GM19328 (cell line): Measurements from ENCODE around the gene OR51M1.
"Not testable (repeated sequence)": the region's sequence is repeated elsewhere in the genome, so short reads cannot be mapped to it uniquely, and the experiment has no call there.

Experiments used
- ATAC-seq: cut with Tn5 transposase; IDR thresholded peaks from one replicate; pipeline ENCODE4 v1.9.1; 2021; ENCODE audit warnings: mild to moderate bottlenecking, moderate library complexity; ENCODE audit not compliant: unreplicated experiment

OR51M1 gene, protein sequence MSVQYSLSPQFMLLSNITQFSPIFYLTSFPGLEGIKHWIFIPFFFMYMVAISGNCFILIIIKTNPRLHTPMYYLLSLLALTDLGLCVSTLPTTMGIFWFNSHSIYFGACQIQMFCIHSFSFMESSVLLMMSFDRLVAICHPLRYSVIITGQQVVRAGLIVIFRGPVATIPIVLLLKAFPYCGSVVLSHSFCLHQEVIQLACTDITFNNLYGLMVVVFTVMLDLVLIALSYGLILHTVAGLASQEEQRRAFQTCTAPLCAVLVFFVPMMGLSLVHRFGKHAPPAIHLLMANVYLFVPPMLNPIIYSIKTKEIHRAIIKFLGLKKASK

GRCh38 chr11:5383576-5383975 lies at the start of gene OR51M1:
Gene OR51M1 (plus strand): TSS chr11:5383812. CDS start chr11:5389399, 5,587 bp downstream.
- ATAC-seq: no peak

DNA sequence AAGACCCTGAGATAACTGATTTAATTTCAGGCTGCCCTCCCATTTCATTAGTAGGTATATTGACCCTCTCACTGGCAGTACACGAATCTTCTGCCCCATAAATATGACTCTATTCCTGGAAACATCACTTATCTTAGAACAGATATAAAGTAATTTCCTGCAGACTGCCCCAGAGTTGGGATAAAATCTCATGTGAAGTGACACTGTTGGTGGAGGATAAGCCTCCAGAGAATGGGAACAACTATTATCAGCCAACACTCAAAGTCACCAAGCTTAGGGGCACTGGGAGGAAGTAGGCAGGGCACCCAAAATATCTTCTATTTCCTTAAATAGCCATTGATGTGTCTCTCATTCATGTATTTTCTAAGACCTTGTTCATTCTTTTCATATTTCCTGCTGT lies 48.4 kb upstream of the OR51M1 start:
- no peak for ATAC-seq

DNA sequence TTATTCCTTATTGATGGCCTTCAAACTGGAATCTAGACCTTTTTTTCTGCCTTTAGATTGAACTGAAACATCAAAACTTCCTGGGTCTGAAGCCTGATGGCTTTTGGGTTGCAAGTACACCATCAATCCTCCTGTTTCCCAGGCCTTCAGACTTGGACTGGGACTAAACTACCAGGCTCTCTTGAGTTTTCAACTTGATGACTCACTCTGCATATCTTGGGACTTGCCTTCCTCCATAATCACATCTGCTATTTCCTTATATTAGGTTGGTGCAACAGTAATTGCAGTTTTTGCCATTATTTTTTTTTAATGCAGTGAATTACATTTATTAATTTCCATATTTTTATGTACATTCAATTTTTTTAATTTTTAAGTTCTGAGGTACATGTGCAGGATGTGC lies 47.3 kb upstream of the OR51M1 start:
- ATAC-seq: no peak

GRCh38 chr11:5337253-5337652 lies 46.4 kb upstream of the OR51M1 start:
- ATAC-seq: not testable (repeated sequence)

DNA sequence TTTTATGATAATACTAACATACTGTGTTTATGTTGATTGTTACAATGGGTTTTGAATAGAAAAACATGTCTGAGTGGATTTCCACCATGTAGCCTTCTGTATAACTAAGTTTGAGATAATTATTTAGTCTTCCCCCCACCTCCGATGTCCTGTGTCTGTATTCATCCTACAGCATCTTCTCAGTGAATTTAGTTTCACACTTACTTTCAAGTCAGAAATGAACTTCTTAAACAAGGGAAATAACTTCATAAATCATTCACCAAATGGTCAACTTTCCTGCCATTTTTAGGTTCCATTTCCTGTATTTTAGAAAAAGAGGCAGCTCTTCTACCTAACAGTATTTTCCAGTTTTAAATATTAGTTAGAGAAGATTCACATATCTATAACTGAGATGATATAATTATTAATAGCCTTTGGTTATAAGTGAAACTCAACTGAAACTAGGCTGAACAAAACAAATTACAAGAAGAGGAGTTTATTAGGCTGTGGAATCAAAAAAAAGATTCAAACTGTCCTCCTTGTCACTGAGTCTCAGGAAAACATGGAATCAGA lies 43.8 kb upstream of the OR51M1 start:
- ATAC-seq: no peak

- no peak for ATAC-seq
Measured at GRCh38 chr11:5343474-5344335, 39.9 kb upstream of the OR51M1 start, which contains the start of gene OR51B5. Gene OR51B5 (minus strand): TSS chr11:5343524. CDS start chr11:5343524, 0 bp downstream.

GRCh38 chr11:5345831-5346230 lies 37.8 kb upstream of the OR51M1 start:
- ATAC-seq: no peak

- no peak for ATAC-seq
Measured at GRCh38 chr11:5348551-5349194, 34.9 kb upstream of the OR51M1 start.

- ATAC-seq: no peak
Measured at GRCh38 chr11:5349550-5349949, 34.1 kb upstream of the OR51M1 start.

GRCh38 chr11:5351208-5351607 lies 32.4 kb upstream of the OR51M1 start, which contains the start of gene OR51B6:
Gene OR51B6 (plus strand): TSS chr11:5351508. CDS start chr11:5351508, 0 bp downstream.
- no peak for ATAC-seq

GRCh38 chr11:5356031-5356430 lies 27.6 kb upstream of the OR51M1 start:
- ATAC-seq: not testable (repeated sequence)

GRCh38 chr11:5362017-5362625 lies 21.5 kb upstream of the OR51M1 start:
- no peak for ATAC-seq

DNA sequence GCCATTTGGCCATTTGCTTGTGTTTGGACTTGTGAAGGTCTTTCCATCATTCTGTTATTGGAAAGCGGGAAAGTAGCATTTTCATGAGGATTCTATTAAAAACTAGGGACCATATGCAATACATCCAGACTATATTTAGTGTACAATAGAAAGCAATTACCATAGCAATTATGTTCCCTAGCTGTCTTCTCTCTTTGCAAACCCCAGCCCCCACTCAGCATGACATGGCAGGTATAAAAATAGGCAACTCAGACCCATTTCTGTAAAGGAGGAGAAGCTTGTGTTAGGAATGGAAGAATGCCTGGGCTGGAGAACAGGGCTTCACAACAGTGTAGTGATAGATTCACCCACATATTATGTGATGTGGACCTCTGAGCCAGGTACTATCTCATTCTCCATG lies 19.9 kb upstream of the OR51M1 start:
- ATAC-seq: no peak

DNA sequence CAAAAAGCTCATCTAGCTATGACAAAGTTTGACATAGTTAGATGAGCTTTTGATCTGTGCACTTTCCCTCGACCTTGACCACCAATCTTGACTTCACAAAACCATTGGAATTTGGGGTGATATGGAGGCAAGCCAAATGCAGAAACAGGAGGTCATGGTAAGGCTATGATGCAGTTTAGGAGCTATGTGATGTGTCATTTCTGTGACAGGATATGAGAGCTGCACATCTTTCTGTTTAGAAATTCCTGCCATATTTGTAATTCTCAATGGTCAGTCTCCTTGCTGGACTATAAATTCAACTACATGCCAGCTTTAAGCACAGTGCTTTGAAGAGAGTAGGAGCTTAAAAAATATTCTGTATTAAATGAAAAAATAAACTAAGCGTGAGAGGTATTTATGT lies 19.4 kb upstream of the OR51M1 start:
- ATAC-seq: no peak

GRCh38 chr11:5366365-5366764 lies 17.2 kb upstream of the OR51M1 start:
- not testable (repeated sequence) for ATAC-seq

DNA sequence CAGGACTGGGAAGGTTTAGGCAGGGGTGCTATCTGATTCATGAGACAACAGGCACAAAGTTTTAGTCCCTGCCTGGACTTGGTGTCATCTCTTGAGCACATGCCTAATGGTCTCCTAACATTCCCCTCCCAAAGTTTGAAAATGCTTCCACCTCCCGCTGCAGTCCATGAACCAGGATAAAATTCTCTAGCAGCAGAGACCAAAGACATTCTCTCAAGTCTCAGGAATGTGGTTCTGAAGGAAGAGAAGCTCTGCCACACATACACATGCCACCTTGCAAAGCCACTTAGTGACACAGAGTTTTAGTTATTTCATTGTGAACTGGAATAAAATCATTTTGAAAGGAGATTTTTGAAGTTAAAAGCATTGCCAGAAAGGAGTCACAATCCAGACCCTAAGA lies 16.8 kb upstream of the OR51M1 start:
- ATAC-seq: no peak

DNA sequence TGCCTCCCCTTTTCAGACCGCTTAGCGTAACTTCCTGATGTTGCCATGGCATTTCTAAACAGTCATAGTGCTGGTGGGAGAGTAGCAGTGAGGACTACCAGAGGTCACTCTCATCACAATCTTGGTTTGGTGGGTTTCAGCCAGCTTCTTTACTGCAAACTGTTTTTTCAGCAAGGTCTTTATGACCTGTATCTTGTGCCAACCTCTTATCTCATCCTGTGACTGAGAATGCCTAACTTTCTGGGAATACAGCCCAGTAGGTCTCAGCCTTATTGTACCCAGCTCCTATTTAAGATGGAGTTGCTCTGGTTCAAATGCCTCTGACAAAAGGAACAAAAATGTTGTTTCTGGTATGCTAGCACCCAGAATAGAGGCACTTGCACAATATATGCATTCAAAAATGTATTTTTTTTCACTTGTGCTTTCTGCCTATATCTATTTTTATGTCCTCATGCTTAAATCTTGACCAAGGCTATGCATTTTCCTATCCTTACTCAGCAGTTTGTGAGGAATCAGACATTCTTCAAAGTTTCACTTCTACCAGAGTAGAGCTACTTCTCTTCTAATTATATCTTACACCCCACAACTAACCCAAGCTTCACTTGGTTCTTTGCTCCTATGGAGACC lies 16.1 kb upstream of the OR51M1 start:
- no peak for ATAC-seq

- ATAC-seq: no peak
Measured at GRCh38 chr11:5368502-5369043, 15.0 kb upstream of the OR51M1 start.

DNA sequence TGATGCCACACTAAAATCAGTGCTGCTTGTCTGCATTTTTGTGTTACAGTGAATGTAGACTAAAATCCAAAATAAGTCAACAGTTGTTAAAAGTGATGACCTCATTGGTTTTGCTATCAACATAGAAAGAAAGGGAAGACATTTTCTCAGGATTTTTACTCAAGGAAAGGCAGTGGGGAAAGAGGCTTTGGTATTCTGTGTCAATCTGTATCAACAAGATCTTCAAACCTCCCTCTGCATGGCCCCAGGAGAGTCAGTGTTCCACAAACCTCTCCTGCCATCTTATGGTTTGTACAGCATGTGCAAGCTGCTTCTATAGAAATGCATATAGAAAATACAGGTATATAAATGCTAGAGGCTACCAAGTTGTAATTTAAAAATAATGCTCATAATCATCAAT lies 13.8 kb upstream of the OR51M1 start:
- ATAC-seq: no peak
